ENCODE measurements around the gene ATP11A.

ATP11A gene

GRCh38 chr13:112729408-112729807 is 39.6 kb downstream of the ATP11A start:
- Histone ChIP-seq H3K4me1 (peaks cover 13% of the 10 kb centered on the region), H3K36me3 (ENCODE audit: control insufficient read depth, insufficient read depth, low read length) (no peaks in the 10 kb centered on the region), H3K4me2 (ENCODE audit: low read length) (no peak overlapping the region), H3K4me3 (ENCODE audit: low read depth, low read length) (no peak overlapping the region), H3K9ac (no peak overlapping the region), H3K79me2 (peaks cover 4% of the 10 kb centered on the region), H2AFZ (no peak overlapping the region), H3K9me3 (ENCODE audit: control insufficient read depth, low read length) (no peaks in the 10 kb centered on the region), H3K27me3 (ENCODE audit: control insufficient read depth, insufficient read depth, low read length) (no peaks in the 10 kb centered on the region), H3K27ac (no peak overlapping the region)
- TF ChIP-seq CTCF (IDR thresholded peaks at IDR 0.05), result no peak

GRCh38 chr13:112730157-112730671 is 40.4 kb downstream of the ATP11A start:
- Histone ChIP-seq H3K79me2 (peaks cover 4% of the 10 kb centered on the region), H3K27ac (no peak overlapping the region), H3K9ac (no peak overlapping the region), H3K4me3 (ENCODE audit: low read depth, low read length) (no peak overlapping the region), H3K9me3 (ENCODE audit: control insufficient read depth, low read length) (no peaks in the 10 kb centered on the region), H2AFZ (no peak overlapping the region), H3K4me1 (peaks cover 17% of the 10 kb centered on the region), H3K27me3 (ENCODE audit: control insufficient read depth, insufficient read depth, low read length) (no peaks in the 10 kb centered on the region), H3K4me2 (ENCODE audit: low read length) (no peak overlapping the region), H3K36me3 (ENCODE audit: control insufficient read depth, insufficient read depth, low read length) (no peaks in the 10 kb centered on the region)
- TF ChIP-seq CTCF (IDR thresholded peaks at IDR 0.05), result no peak

DNA sequence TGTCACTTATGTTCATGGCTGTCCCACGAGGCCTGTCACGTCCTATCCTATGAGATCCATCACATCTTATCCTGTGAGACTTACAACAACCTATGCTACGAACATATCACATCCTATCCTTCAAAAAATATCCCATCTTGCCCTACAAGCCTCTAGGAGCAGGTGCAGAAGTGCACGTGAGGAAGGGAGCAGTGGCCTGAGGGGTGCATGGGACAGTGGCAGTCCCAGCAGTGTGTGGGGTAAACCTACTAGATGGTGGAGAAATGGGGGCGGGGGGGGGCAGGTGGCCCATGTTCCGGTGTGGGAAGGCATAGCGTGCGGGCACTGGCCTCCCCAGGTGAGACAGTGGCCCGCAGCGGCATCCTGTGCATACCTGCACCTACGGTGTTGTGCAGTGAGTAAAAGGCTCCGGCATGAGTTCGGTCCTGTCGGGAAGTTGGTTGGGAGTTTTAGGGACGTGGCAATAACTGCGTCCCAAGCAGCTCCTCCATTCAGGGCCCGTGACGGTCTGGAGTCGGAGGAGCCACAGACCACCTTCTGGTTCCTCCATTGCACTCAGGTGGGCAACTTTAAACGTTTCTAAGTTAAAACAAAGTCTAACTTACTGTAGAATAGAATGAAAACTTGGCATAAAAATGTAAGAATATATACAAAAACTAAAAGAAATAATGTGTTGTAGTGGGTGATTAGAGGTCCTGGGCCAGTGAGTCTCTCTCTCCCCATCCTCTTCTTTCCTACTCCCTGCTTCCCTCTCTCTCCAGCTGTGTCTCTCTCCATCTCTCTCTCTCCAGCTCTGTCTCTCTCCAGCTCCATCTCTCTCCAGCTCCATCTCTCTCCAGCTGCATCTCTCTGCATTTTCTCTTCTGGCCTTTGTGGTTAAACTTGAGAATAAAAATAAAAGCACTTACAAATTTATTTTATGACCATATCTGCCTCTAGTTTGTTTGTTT is 42.1 kb downstream of the ATP11A start:
- Histone ChIP-seq H3K9ac (no peak overlapping the region), H3K27ac (no peak overlapping the region)

DNA sequence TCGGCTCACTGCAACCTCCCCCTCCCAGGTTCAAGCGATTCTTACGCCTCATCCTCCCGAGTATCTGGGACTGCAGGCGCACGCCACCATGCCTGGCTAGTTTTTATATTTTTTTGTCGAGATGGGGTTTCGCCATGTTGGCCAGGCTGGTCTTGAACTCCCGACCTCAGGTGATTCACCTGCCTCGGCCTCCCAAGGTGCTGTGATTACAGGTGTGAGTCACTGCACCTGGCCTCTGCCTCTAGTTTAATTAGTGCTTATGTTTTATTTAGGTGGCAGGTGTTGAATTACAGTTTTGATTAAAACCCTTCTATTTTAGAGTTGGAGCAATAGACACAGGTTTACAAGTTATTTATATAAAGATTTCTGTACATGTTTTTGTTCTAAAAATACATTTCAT is 42.8 kb downstream of the ATP11A start:
- no peak for TF ChIP-seq CTCF (IDR thresholded peaks at IDR 0.05)
- no peak overlapping the region for H3K9ac ChIP-seq
- H3K9me3 ChIP-seq (ENCODE audit: control insufficient read depth, low read length), result no peaks in the 10 kb centered on the region
- H3K79me2 ChIP-seq, result peaks cover 8% of the 10 kb centered on the region
- H2AFZ ChIP-seq, result no peak overlapping the region
- no peak overlapping the region for H3K4me3 ChIP-seq (ENCODE audit: low read depth, low read length)
- no peak overlapping the region for H3K4me2 ChIP-seq (ENCODE audit: low read length)
- peak overlapping the region; percentile 36 for H3K27ac ChIP-seq
- H3K36me3 ChIP-seq (ENCODE audit: control insufficient read depth, insufficient read depth, low read length), result no peaks in the 10 kb centered on the region
- no peaks in the 10 kb centered on the region for H3K27me3 ChIP-seq (ENCODE audit: control insufficient read depth, insufficient read depth, low read length)
- H3K4me1 ChIP-seq, result peaks cover 14% of the 10 kb centered on the region

More for the DNA sequence above, 42.1 kb downstream of the ATP11A start:
- peaks cover 6% of the 10 kb centered on the region for H3K79me2 ChIP-seq
- no peak overlapping the region for H2AFZ ChIP-seq
- H3K27me3 ChIP-seq (ENCODE audit: control insufficient read depth, insufficient read depth, low read length), result no peaks in the 10 kb centered on the region
- no peak overlapping the region for H3K4me3 ChIP-seq (ENCODE audit: low read depth, low read length)
- no peaks in the 10 kb centered on the region for H3K9me3 ChIP-seq (ENCODE audit: control insufficient read depth, low read length)
- H3K36me3 ChIP-seq (ENCODE audit: control insufficient read depth, insufficient read depth, low read length), result no peaks in the 10 kb centered on the region
- H3K4me1 ChIP-seq, result peaks cover 14% of the 10 kb centered on the region
- TF ChIP-seq CTCF (IDR thresholded peaks at IDR 0.05), result no peak
- H3K4me2 ChIP-seq (ENCODE audit: low read length), result no peak overlapping the region

Measured in parathyroid adenoma (tissue), 2 donors.